GM23338 (cell line): ENCODE results near the gene CTBP2.
"Not testable (repeated sequence)": the region's sequence is repeated elsewhere in the genome, so short reads cannot be mapped to it uniquely, and the experiment has no call there.

Experiments used
- CTCF ChIP-seq, 2 experiments: fragments of 200-600 bp in 1 of 2; sonication (generic) in 1 of 2; conservative IDR thresholded peaks; 2 replicates each; pipeline versions ENCODE4 v1.5.1 to v1.6.1; 2016 to 2017; ENCODE audit warnings: antibody characterized with exemption in 2 of 2, low read depth in 2 of 2, mild to moderate bottlenecking in 2 of 2, moderate library complexity in 1 of 2
- POLR2AphosphoS5 ChIP-seq: IDR thresholded peaks from 2 replicates; pipeline ENCODE4 v1.6.1; 2016; ENCODE audit warnings: antibody characterized with exemption, low read depth

DNA sequence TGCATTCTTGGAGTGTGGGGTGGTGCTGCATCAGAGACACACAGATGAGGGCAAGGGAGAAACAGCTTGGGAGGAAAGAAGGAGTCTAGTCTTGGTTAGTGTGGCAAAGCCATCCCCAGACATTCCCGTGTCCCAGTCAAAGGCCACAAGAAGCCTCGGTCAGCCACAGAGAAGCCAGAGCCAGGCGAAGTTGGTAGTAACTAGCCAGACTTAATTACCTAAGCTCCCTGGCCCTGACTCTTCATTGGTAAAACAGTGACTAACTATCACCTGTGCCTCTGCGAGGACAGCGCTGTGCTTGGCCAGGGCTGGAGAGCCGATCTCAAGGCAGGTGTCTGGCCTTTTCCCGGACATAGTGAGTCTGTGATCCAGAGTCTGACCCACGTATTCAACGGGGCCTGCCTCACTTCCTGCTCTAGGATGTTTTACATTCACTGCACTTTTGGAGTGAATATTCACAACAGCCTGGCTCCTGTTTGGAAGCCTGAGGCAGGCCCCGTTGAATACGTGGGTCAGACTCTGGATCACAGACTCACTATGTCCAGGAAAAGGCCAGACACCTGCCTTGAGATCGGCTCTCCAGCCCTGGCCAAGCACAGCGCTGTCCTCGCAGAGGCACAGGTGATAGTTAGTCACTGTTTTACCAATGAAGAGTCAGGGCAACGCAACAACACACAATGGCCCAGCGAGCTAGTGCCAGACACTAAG is 9.8 kb downstream of the CTBP2 start:
- not testable (repeated sequence) for TF ChIP-seq CTCF (conservative IDR thresholded peaks at IDR 0.05; ENCODE audit: low read depth in 2 of 2); POLR2AphosphoS5
